22Rv1 (cell line): ENCODE results near the gene PNLDC1.

Experiments used
- ZFX ChIP-seq: fragments of 450-650 bp; IDR thresholded peaks from 2 replicates; pipeline ENCODE4 v1.6.1; 2017; ENCODE audit warnings: antibody characterized with exemption, borderline replicate concordance
- TF ChIP-seq, protein P1 (sequence below): fragments of 450-650 bp; IDR thresholded peaks from 2 replicates; pipeline ENCODE4 v1.5.1; 2017; ENCODE audit warnings: mild to moderate bottlenecking

DNA sequence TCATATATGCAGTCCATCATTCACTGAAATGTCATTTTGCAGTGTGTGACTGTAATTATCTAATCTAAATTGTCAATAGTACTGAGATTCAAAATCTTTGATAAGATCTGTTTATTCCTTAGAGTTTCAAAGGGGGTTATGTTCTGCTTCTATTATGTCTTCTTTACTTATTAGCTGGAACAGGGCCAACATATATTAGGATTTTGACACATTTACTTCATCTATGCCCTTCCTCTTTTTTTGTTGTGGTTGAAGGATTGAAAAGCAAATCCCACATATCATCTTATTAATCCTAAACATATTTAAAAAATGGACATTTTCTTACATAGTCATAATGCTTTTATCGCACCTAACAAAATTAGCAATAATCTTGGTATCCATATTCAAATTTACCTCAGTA, 60.4 kb downstream of the PNLDC1 start:
- TF ChIP-seq, protein P1, sequence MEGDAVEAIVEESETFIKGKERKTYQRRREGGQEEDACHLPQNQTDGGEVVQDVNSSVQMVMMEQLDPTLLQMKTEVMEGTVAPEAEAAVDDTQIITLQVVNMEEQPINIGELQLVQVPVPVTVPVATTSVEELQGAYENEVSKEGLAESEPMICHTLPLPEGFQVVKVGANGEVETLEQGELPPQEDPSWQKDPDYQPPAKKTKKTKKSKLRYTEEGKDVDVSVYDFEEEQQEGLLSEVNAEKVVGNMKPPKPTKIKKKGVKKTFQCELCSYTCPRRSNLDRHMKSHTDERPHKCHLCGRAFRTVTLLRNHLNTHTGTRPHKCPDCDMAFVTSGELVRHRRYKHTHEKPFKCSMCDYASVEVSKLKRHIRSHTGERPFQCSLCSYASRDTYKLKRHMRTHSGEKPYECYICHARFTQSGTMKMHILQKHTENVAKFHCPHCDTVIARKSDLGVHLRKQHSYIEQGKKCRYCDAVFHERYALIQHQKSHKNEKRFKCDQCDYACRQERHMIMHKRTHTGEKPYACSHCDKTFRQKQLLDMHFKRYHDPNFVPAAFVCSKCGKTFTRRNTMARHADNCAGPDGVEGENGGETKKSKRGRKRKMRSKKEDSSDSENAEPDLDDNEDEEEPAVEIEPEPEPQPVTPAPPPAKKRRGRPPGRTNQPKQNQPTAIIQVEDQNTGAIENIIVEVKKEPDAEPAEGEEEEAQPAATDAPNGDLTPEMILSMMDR: no peak
- no peak for TF ChIP-seq ZFX
